ENCODE results near the gene PPP1R8. TPM values are rescaled to one million over a fixed set of nuclear protein-coding genes. Genes with fewer than 3 reads are reported as not detected.
"Not testable (repeated sequence)": the region's sequence is repeated elsewhere in the genome, so short reads cannot be mapped to it uniquely, and the experiment has no call there.

Gene PPP1R8
- total and polyA plus RNA-seq, 5 donors from 2014 or later: 23.3 to 45.5 (median 41.2) TPM

DNA sequence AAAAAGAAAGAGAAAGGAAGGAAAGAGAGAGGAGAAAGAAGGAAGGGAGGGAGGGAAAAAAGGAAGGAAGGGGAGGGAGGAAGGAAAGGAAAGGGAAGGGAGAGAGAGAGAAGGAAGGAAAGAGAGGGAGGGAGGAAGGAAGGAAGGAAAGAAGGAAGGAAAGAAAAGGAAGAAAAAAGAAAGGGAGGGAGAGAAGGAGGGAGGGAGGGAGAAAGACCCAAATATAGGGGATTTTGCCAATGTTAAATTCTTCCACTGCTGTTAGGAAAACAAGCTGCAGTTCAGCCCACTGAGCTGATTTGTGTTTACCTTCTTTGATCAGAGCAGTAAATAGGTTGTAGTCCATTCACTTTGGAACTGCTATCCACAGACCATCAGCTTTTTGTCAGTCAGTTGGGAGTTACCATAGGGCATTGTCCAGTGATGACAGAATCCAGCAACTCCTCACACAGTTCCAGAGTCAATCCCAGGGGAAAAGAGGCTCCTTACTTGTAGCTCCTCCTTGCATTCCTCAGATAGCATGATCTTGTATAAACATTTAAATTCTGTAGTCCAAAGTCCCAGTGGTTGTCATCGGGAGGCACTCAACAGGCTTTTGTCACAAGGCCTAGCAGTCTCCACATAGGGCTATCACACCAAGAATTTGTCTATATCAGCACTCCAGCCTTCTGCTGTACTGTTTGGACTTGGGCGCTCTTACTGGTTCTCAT lies 13.5 kb upstream of the PPP1R8 start:
- Histone ChIP-seq H3K27ac (ENCODE audit: insufficient read depth, low read length, poor library complexity, severe bottlenecking) (no peak overlapping the region), H3K27me3 (ENCODE audit: control insufficient read depth, insufficient read depth, low read length) (no peaks in the 10 kb centered on the region), H3K9me3 (ENCODE audit: control insufficient read depth in 2 of 2, low read length in 2 of 2) (no peaks in the 10 kb centered on the region), H3K4me3 (ENCODE audit: low read depth, low read length) (no peak overlapping the region), H3K4me1 (ENCODE audit: control insufficient read depth, insufficient read depth, low read length, poor library complexity, severe bottlenecking) (no peaks in the 10 kb centered on the region), H3K36me3 (ENCODE audit: control insufficient read depth, insufficient read depth, low read length) (peaks cover 63% of the 10 kb centered on the region)
- ATAC-seq (ENCODE audit: low read depth in 2 of 2): no peak
- Mint-ChIP-seq H3K27me3 (no peaks in the 10 kb centered on the region), H3K36me3 (peaks cover 35% of the 10 kb centered on the region), H3K4me1 (peaks cover 0 to 2% (median 0%) of the 10 kb centered on the region in 4 donors), H3K27ac (peak overlapping the region in 1 of 3 donors; percentile 81), H3K4me3 (no peak overlapping the region), H3K9me3 (no peaks in the 10 kb centered on the region)
- no peak for DNase-seq

DNA sequence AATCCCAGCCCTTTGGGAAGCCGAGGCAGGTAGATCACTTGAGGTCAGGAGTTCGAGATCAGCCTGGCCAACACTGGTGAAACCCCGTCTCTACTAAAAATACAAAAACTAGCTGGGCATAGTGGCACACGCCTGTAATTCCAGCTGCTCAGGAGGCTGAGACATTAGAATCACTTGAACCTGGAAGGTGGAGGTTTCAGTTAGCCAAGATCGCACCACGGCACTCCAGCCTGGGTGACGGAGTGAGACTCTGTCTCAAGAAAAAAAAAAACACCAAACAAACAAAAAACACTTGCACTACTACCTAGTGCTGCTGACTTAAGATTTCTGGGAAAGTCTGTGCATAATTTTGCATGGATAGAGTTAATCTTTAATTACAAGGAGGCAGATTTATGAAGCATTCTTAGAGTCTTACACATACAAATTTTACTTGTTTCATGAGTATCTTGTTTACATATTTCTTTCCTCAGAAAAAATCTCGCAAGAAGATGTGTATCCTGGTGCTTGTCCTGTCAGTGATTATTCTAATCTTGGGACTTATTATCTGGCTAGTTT lies 8.7 kb upstream of the PPP1R8 start:
- Mint-ChIP-seq H3K27ac (peak overlapping the region in 1 of 3 donors; percentile 1), H3K36me3 (peaks cover 29% of the 10 kb centered on the region), H3K4me3 (no peak overlapping the region), H3K4me1 (no peaks in the 10 kb centered on the region), H3K9me3 (no peaks in the 10 kb centered on the region), H3K27me3 (no peaks in the 10 kb centered on the region)
- Histone ChIP-seq H3K4me3 (ENCODE audit: low read depth, low read length) (no peak overlapping the region), H3K36me3 (ENCODE audit: control insufficient read depth, insufficient read depth, low read length) (peaks cover 46% of the 10 kb centered on the region), H3K27ac (ENCODE audit: insufficient read depth, low read length, poor library complexity, severe bottlenecking) (no peak overlapping the region), H3K4me1 (ENCODE audit: control insufficient read depth, insufficient read depth, low read length, poor library complexity, severe bottlenecking) (no peaks in the 10 kb centered on the region), H3K27me3 (ENCODE audit: control insufficient read depth, insufficient read depth, low read length) (no peaks in the 10 kb centered on the region), H3K9me3 (ENCODE audit: control insufficient read depth in 2 of 2, low read length in 2 of 2) (no peaks in the 10 kb centered on the region)
- no peak for DNase-seq
- no peak for ATAC-seq (ENCODE audit: low read depth in 2 of 2)

- ATAC-seq (ENCODE audit: low read depth in 2 of 2): no peak
- Mint-ChIP-seq H3K36me3 (peaks cover 21% of the 10 kb centered on the region), H3K27ac (no peak overlapping the region), H3K4me1 (no peaks in the 10 kb centered on the region), H3K27me3 (no peaks in the 10 kb centered on the region), H3K9me3 (no peaks in the 10 kb centered on the region), H3K4me3 (no peak overlapping the region)
- Histone ChIP-seq H3K4me1 (ENCODE audit: control insufficient read depth, insufficient read depth, low read length, poor library complexity, severe bottlenecking) (no peaks in the 10 kb centered on the region), H3K27me3 (ENCODE audit: control insufficient read depth, insufficient read depth, low read length) (no peaks in the 10 kb centered on the region), H3K36me3 (ENCODE audit: control insufficient read depth, insufficient read depth, low read length) (peaks cover 30% of the 10 kb centered on the region), H3K4me3 (ENCODE audit: low read depth, low read length) (no peak overlapping the region), H3K9me3 (ENCODE audit: control insufficient read depth in 2 of 2, low read length in 2 of 2) (no peaks in the 10 kb centered on the region), H3K27ac (ENCODE audit: insufficient read depth, low read length, poor library complexity, severe bottlenecking) (no peak overlapping the region)
- DNase-seq: no peak
Measured at GRCh38 chr1:27823784-27824183, 6.8 kb upstream of the PPP1R8 start.

DNA sequence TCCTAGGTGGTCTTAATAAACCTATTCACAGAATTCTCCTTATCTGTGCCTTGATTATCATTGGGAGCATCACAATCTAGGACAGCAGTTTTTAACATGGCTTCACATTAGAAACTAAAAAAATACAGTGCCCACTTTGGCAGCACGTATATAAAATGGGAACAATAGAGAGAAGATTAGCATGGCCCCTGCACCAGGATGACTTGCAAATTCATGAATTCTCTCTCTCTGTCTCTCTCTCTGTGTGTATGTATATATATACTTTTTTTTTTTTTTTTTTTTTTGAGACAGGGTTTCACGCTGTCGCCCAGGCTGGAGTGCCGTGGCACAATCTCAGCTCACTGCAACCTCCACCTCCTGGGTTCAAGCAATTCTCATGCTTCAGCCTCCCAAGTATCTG lies 6.2 kb upstream of the PPP1R8 start:
- H3K27ac Mint-ChIP-seq: no peak overlapping the region
- no peaks in the 10 kb centered on the region for H3K9me3 Mint-ChIP-seq
- H3K36me3 ChIP-seq (ENCODE audit: control insufficient read depth, insufficient read depth, low read length): peaks cover 24% of the 10 kb centered on the region
- peaks cover 18% of the 10 kb centered on the region for H3K36me3 Mint-ChIP-seq
- H3K4me1 Mint-ChIP-seq: no peaks in the 10 kb centered on the region
- DNase-seq: no peak
- no peak for ATAC-seq (ENCODE audit: low read depth in 2 of 2)
- no peak overlapping the region for H3K27ac ChIP-seq (ENCODE audit: insufficient read depth, low read length, poor library complexity, severe bottlenecking)
- H3K27me3 Mint-ChIP-seq: no peaks in the 10 kb centered on the region
- no peak overlapping the region for H3K4me3 ChIP-seq (ENCODE audit: low read depth, low read length)
- no peaks in the 10 kb centered on the region for H3K27me3 ChIP-seq (ENCODE audit: control insufficient read depth, insufficient read depth, low read length)
- H3K9me3 ChIP-seq (ENCODE audit: control insufficient read depth in 2 of 2, low read length in 2 of 2): no peaks in the 10 kb centered on the region
- H3K4me1 ChIP-seq (ENCODE audit: control insufficient read depth, insufficient read depth, low read length, poor library complexity, severe bottlenecking): no peaks in the 10 kb centered on the region
- H3K4me3 Mint-ChIP-seq: no peak overlapping the region

DNA sequence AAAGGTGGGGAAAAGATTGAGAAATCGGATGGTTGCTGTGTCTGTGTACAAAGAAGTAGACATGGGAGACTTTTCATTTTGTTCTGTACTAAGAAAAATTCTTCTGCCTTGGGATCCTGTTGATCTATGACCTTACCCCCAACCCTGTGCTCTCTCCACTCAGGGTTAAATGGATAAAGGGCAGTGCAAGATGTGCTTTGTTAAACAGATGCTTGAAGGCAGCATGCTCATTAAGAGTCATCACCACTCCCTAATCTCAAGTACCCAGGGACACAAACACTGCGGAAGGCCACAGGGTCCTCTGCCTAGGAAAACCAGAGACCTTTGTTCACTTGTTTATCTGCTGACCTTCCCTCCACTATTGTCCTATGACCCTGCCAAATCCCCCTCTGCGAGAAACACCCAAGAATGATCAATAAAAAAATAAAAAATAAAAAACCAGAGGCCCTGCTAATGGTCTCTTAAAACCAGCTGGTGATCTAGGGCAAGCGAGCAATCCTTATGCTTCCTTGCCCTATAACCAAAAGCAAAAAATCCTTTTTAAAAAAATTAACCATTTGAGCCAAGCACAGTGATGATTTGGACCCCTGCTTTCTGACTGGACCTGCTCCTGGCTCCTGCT lies 1.1 kb upstream of the PPP1R8 start:
- H3K36me3 Mint-ChIP-seq; ATAC-seq (ENCODE audit: low read depth in 2 of 2); H3K9me3 ChIP-seq (ENCODE audit: control insufficient read depth in 2 of 2, low read length in 2 of 2); H3K27me3 Mint-ChIP-seq; H3K9me3 Mint-ChIP-seq; H3K27me3 ChIP-seq (ENCODE audit: control insufficient read depth, insufficient read depth, low read length); H3K27ac ChIP-seq (ENCODE audit: insufficient read depth, low read length, poor library complexity, severe bottlenecking); DNase-seq: not testable (repeated sequence)
- H3K27ac Mint-ChIP-seq: peak overlapping the region in 2 of 3 donors; percentile 92 to 94
- peaks cover 19% of the 10 kb centered on the region for H3K36me3 ChIP-seq (ENCODE audit: control insufficient read depth, insufficient read depth, low read length)
- H3K4me3 Mint-ChIP-seq: peak overlapping the region; percentile 94 to 98 (median 96)
- H3K4me3 ChIP-seq (ENCODE audit: low read depth, low read length): peak overlapping the region; percentile 92
- H3K4me1 ChIP-seq (ENCODE audit: control insufficient read depth, insufficient read depth, low read length, poor library complexity, severe bottlenecking): peaks cover 17% of the 10 kb centered on the region
- H3K4me1 Mint-ChIP-seq: peaks cover 12 to 40% (median 27%) of the 10 kb centered on the region in 4 donors

GRCh38 chr1:27831568-27832410 lies 1.2 kb downstream of the PPP1R8 start:
- Mint-ChIP-seq H3K4me3 (peak overlapping the region; percentile 94 to 98 (median 96)), H3K9me3 (peaks cover 0 to 2% (median 0%) of the 10 kb centered on the region in 7 donors), H3K4me1 (peaks cover 12 to 56% (median 39%) of the 10 kb centered on the region in 4 donors), H3K27ac (peak overlapping the region; percentile 70 to 94 (median 92)), H3K27me3 (no peaks in the 10 kb centered on the region), H3K36me3 (peaks cover 4% of the 10 kb centered on the region)
- H3K27ac ChIP-seq (ENCODE audit: insufficient read depth, low read length, poor library complexity, severe bottlenecking): peak overlapping the region; percentile 81
- no peaks in the 10 kb centered on the region for H3K9me3 ChIP-seq (ENCODE audit: control insufficient read depth in 2 of 2, low read length in 2 of 2)
- peaks cover 17% of the 10 kb centered on the region for H3K4me1 ChIP-seq (ENCODE audit: control insufficient read depth, insufficient read depth, low read length, poor library complexity, severe bottlenecking)
- H3K36me3 ChIP-seq (ENCODE audit: control insufficient read depth, insufficient read depth, low read length): peaks cover 34% of the 10 kb centered on the region
- no peak for DNase-seq
- H3K27me3 ChIP-seq (ENCODE audit: control insufficient read depth, insufficient read depth, low read length): no peaks in the 10 kb centered on the region
- peak overlapping the region; percentile 92 for H3K4me3 ChIP-seq (ENCODE audit: low read depth, low read length)
- ATAC-seq (ENCODE audit: low read depth in 2 of 2): no peak

GRCh38 chr1:27832762-27833161 lies 2.2 kb downstream of the PPP1R8 start:
- Histone ChIP-seq H3K4me1 (ENCODE audit: control insufficient read depth, insufficient read depth, low read length, poor library complexity, severe bottlenecking) (peaks cover 17% of the 10 kb centered on the region), H3K27me3 (ENCODE audit: control insufficient read depth, insufficient read depth, low read length) (no peaks in the 10 kb centered on the region), H3K36me3 (ENCODE audit: control insufficient read depth, insufficient read depth, low read length) (peaks cover 35% of the 10 kb centered on the region), H3K4me3 (ENCODE audit: low read depth, low read length) (no peak overlapping the region), H3K27ac (ENCODE audit: insufficient read depth, low read length, poor library complexity, severe bottlenecking) (peak overlapping the region; percentile 17), H3K9me3 (ENCODE audit: control insufficient read depth in 2 of 2, low read length in 2 of 2) (no peaks in the 10 kb centered on the region)
- peak overlapping the region; percentile 94 to 98 (median 96) for H3K4me3 Mint-ChIP-seq
- peaks cover 0 to 2% (median 0%) of the 10 kb centered on the region in 7 donors for H3K9me3 Mint-ChIP-seq
- H3K4me1 Mint-ChIP-seq: peaks cover 12 to 56% (median 39%) of the 10 kb centered on the region in 4 donors
- peak overlapping the region in 1 of 3 donors; percentile 92 for H3K27ac Mint-ChIP-seq
- ATAC-seq (ENCODE audit: low read depth in 2 of 2) (no peak), DNase-seq (no peak)
- no peaks in the 10 kb centered on the region for H3K27me3 Mint-ChIP-seq
- peaks cover 4% of the 10 kb centered on the region for H3K36me3 Mint-ChIP-seq

Data from CD4-positive, CD25-positive, alpha-beta regulatory T cell (primary cell).